Lung (tissue), 16 donors: Measurements from ENCODE around the gene RNU6-9. TPM values are rescaled to one million over a fixed set of nuclear protein-coding genes. Genes with fewer than 3 reads are reported as not detected.

Source experiments
- ATAC-seq: fragments of 200-7000 bp; cut with Tn5 transposase; one replicate; pipeline ENCODE4 v1.9.1; 2020; ENCODE audit warnings: moderate number of reproducible peaks; ENCODE audit not compliant: insufficient read depth, low FRiP score
- DNase-seq, 3 donors: peaks; one replicate each; pipeline ENCODE4 v3.0.0-alpha.2; 2013 to 2017
- H3K27ac ChIP-seq, 2 donors: one replicate each; pipeline ENCODE4 v1.5.1; 2013; ENCODE audit warnings: mild to moderate bottlenecking in 2 of 2, moderate library complexity in 2 of 2, control low read depth in 1 of 2, inconsistent platforms in 1 of 2, low read depth in 1 of 2, low read length in 1 of 2
- H3K27me3 ChIP-seq, 3 donors: one replicate each; pipeline ENCODE4 v1.5.1; 2013; ENCODE audit warnings: low read length in 2 of 3; ENCODE audit not compliant: control insufficient read depth in 3 of 3, insufficient read depth in 3 of 3
- H3K36me3 ChIP-seq, 4 donors: one replicate each; pipeline ENCODE4 v1.5.1; 2013; ENCODE audit warnings: low read length in 4 of 4, mild to moderate bottlenecking in 1 of 4, moderate library complexity in 1 of 4; ENCODE audit not compliant: control insufficient read depth in 4 of 4, insufficient read depth in 4 of 4
- H3K4me1 ChIP-seq, 5 donors: one replicate each; pipeline ENCODE4 v1.5.1; 2013; ENCODE audit warnings: low read length in 5 of 5, mild to moderate bottlenecking in 2 of 5, moderate library complexity in 1 of 5; ENCODE audit not compliant: control insufficient read depth in 5 of 5, insufficient read depth in 5 of 5
- H3K4me3 ChIP-seq: one replicate; pipeline ENCODE4 v1.5.1; 2013; ENCODE audit warnings: mild to moderate bottlenecking, control low read depth, moderate library complexity
- H3K9ac ChIP-seq, 2 donors: one replicate each; pipeline ENCODE4 v1.5.1; 2013; ENCODE audit warnings: low read length in 2 of 2, control low read depth in 1 of 2; ENCODE audit not compliant: insufficient read depth in 1 of 2
- H3K9me3 ChIP-seq, 4 donors: one replicate each; pipeline ENCODE4 v1.5.1; 2013; ENCODE audit warnings: low read length in 3 of 4, mild to moderate bottlenecking in 1 of 4, moderate library complexity in 1 of 4; ENCODE audit not compliant: control insufficient read depth in 4 of 4, insufficient read depth in 3 of 4
- WGBS, 2 donors: extraction: QIAGEN DNeasy Blood & Tissue Kit; methylation state at CpG; one replicate each; pipeline ENCODE4 v1.1.7; 2013; 5-methylcytosine and 5-hydroxymethylcytosine counted together
- long read RNA-seq, 5 donors: transcript quantifications; one replicate each; lab custom pipeline, GENCODE V29; 2026
- polyA plus RNA-seq, 2 donors: library from polyadenylated mRNA; stranded (reverse); fragments of 200-250 nt; gene quantifications; one replicate each; pipeline ENCODE4 v1.2.1, GENCODE V29; 2013
- total RNA-seq, 2 donors: library from RNA; depleted of rRNA in 1 of 2; stranded (reverse); fragments of >200 nt in 1 of 2; gene quantifications; one replicate each; pipeline ENCODE4 v1.2.1, GENCODE V29; 2014 to 2021
- TF ChIP-seq, protein P1 (sequence below): IDR thresholded peaks from 2 replicates; pipeline ENCODE4 v1.5.1; 2012; ENCODE audit warnings: mild to moderate bottlenecking; ENCODE audit errors: control extremely low read depth, extremely low read depth
- donor health status: control.
- donor health status: control.
- donor health status: Bipolar disorder and iron deficiency.
- donor health status: healthy.
- donor health status: DM: yes; HTN: yes; CAD: no.

The RNU6-9 gene
- not detected for total RNA-seq
- not detected for polyA plus RNA-seq
- long read RNA-seq, donor 1 = 0 reads
- long read RNA-seq, donor 2 = 0 reads
- long read RNA-seq, donor 3 = 0 reads
- long read RNA-seq, donor 4 = 0 reads
- long read RNA-seq, donor 5 = 0 reads

DNA sequence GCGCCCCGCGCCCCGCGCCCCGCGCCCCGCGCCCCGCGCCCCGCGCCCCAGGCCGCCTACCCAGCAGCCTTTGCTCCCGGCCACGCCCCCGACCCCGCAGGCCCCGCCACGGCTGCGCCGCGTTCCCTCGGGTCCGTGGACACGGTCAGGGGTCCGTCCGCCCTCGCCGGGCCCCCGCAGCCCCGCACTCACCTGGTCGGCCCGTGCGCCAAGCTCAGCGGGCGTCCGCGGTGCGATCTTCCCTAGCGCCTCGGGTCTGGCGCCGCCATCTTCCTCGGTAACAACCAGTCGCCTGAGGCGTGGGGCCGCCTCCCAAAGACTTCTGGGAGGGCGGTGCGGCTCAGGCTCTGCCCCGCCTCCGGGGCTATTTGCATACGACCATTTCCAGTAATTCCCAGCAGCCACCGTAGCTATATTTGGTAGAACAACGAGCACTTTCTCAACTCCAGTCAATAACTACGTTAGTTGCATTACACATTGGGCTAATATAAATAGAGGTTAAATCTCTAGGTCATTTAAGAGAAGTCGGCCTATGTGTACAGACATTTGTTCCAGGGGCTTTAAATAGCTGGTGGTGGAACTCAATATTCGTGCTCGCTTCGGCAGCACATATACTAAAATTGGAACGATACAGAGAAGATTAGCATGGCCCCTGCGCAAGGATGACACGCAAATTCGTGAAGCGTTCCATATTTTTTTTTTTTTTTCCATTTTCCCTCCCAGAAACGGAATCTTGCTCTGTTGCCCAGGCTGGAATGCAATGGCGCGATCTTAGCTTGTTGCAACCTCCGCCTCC, at the start of gene RNU6-9, which contains the start of gene MED16:
RNU6-9 (plus strand) TSS at position 591 of the 796 bp plus-strand sequence.
MED16 (minus strand) TSS at position 294 of the 796 bp plus-strand sequence. CDS start 2,056 bp downstream, outside the sequence.
- peak; percentile 94 for ATAC-seq
- Histone ChIP-seq H3K36me3 (peaks cover 0 to 28% (median 11%) of the 10 kb centered on the region in 4 donors), H3K4me1 (peaks cover 0 to 6% (median 0%) of the 10 kb centered on the region in 5 donors), H3K27ac (peak within 1 kb of the TSS; percentile 82 to 94), H3K27me3 (no peaks in the 10 kb centered on the region), H3K9ac (peak within 1 kb of the TSS; percentile 88 to 100), H3K4me3 (peak within 1 kb of the TSS; percentile 89), H3K9me3 (no peaks in the 10 kb centered on the region)
- peak; percentile 94 to 98 (median 97) for DNase-seq
- WGBS, 2 donors = 1 to 2% methylated on average over 50 to 69 of the region's 69 CpGs
- TF ChIP-seq, protein P1, sequence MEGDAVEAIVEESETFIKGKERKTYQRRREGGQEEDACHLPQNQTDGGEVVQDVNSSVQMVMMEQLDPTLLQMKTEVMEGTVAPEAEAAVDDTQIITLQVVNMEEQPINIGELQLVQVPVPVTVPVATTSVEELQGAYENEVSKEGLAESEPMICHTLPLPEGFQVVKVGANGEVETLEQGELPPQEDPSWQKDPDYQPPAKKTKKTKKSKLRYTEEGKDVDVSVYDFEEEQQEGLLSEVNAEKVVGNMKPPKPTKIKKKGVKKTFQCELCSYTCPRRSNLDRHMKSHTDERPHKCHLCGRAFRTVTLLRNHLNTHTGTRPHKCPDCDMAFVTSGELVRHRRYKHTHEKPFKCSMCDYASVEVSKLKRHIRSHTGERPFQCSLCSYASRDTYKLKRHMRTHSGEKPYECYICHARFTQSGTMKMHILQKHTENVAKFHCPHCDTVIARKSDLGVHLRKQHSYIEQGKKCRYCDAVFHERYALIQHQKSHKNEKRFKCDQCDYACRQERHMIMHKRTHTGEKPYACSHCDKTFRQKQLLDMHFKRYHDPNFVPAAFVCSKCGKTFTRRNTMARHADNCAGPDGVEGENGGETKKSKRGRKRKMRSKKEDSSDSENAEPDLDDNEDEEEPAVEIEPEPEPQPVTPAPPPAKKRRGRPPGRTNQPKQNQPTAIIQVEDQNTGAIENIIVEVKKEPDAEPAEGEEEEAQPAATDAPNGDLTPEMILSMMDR = no peak

DNA sequence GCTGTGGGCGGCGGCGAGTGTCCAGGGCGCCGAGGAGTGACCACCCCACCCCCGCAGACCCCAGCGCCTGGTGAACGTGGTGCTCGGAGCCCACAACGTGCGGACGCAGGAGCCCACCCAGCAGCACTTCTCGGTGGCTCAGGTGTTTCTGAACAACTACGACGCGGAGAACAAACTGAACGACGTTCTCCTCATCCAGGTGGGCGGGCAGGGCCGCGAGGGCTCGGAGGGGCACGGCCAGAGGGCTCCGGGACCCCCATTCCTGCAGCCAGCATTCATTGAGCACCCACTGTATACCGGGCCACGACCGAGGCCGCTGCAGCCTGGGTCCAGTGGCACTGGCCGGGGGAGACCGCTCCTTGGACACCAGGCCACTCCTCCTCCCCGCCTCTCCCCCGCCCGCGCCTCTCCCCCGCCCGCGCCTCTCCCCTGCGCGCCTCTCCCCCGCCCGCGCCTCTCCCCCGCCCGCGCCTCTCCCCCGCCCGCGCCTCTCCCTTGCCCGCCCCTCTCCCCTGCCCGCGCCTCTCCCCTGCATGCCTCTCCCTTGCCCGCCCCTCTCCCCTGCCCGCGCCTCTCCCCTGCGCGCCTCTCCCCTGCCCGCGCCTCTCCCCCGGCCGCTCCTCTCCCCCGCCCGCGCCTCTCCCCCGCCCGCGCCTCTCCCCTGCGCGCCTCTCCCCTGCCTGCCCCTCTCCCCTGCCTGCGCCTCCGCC, 49.3 kb upstream of the RNU6-9 start:
- no peaks in the 10 kb centered on the region for H3K9me3 ChIP-seq
- H3K27me3 ChIP-seq = peaks cover 0 to 17% (median 6%) of the 10 kb centered on the region in 3 donors
- 9 to 13% methylated on average over 35 to 62 of the region's 70 CpGs for WGBS, 2 donors
- TF ChIP-seq, protein P1 = no peak
- H3K9ac ChIP-seq = no peak overlapping the region
- DNase-seq (no peak), ATAC-seq (no peak)
- H3K4me1 ChIP-seq = peaks cover 0 to 10% (median 0%) of the 10 kb centered on the region in 5 donors
- H3K27ac ChIP-seq = no peak overlapping the region
- no peak overlapping the region for H3K4me3 ChIP-seq
- H3K36me3 ChIP-seq = no peaks in the 10 kb centered on the region

DNA sequence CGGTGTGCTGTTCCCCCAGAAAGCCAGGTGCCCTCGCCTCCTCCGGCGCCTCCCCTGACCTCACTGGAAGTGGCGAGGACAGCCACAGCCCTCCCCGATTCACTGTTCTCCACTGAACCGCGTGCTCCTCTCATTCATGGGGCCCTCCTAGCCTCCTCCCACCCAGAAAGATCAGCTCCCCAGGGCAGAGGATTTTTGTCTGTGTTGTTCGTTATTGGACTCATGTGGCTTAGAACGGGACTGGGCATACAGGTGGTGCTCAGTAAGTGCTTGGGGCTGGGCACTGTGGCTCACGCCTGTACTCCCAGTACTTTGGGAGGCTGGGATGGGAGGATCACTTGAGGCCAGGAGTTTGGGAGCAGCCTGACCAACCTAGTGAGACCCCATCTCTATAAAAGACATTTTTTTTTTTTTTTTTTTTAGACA, 48.7 kb upstream of the RNU6-9 start:
- no peak overlapping the region for H3K27ac ChIP-seq
- H3K9me3 ChIP-seq = no peaks in the 10 kb centered on the region
- TF ChIP-seq, protein P1 = no peak
- 16 to 21% methylated on average over 11 of the region's 11 CpGs for WGBS, 2 donors
- peaks cover 0 to 17% (median 6%) of the 10 kb centered on the region in 3 donors for H3K27me3 ChIP-seq
- H3K36me3 ChIP-seq = no peaks in the 10 kb centered on the region
- H3K4me3 ChIP-seq = no peak overlapping the region
- H3K9ac ChIP-seq = no peak overlapping the region
- no peak for ATAC-seq
- DNase-seq = no peak
- peaks cover 0 to 10% (median 0%) of the 10 kb centered on the region in 5 donors for H3K4me1 ChIP-seq
